H9 (cell line): ENCODE data around the gene MAMDC4. TPM values are rescaled to one million over a fixed set of nuclear protein-coding genes. Genes with fewer than 3 reads are reported as not detected.

ENCODE experiments used
- DNase-seq: peaks from one replicate; pipeline ENCODE4 v3.0.0-alpha.2; 2017
- H2AFZ ChIP-seq: one replicate; pipeline ENCODE4 v1.6.1; 2013; ENCODE audit warnings: mild to moderate bottlenecking, low read length, control low read depth, moderate library complexity
- H2AK5ac ChIP-seq: 2 replicates; pipeline ENCODE4 v1.6.1; 2013; ENCODE audit warnings: low read length, control low read depth, mixed read lengths; ENCODE audit not compliant: insufficient read length
- H2BK120ac ChIP-seq: one replicate; pipeline ENCODE4 v1.6.1; 2013; ENCODE audit warnings: low read depth, mild to moderate bottlenecking, low read length, control low read depth, inconsistent platforms; ENCODE audit not compliant: poor library complexity, severe bottlenecking
- H2BK12ac ChIP-seq: 2 replicates; pipeline ENCODE4 v1.6.1; 2013; ENCODE audit warnings: low read length, control low read depth, mixed read lengths, low read depth; ENCODE audit not compliant: insufficient read length
- H2BK15ac ChIP-seq: 2 replicates; pipeline ENCODE4 v1.6.1; 2013; ENCODE audit warnings: low read depth, low read length, control low read depth
- H2BK20ac ChIP-seq: one replicate; pipeline ENCODE4 v1.6.1; 2013; ENCODE audit warnings: low read depth, mild to moderate bottlenecking, low read length, control low read depth, inconsistent platforms; ENCODE audit not compliant: poor library complexity, severe bottlenecking
- H2BK5ac ChIP-seq: 2 replicates; pipeline ENCODE4 v1.6.1; 2013; ENCODE audit warnings: low read length, control low read depth, mixed read lengths; ENCODE audit not compliant: insufficient read length
- H3K14ac ChIP-seq: 2 replicates; pipeline ENCODE4 v1.6.1; 2013; ENCODE audit warnings: low read length, control low read depth; ENCODE audit not compliant: insufficient read depth
- H3K18ac ChIP-seq: 2 replicates; pipeline ENCODE4 v1.6.1; 2013; ENCODE audit warnings: low read depth, mild to moderate bottlenecking, mixed read lengths, low read length, control low read depth; ENCODE audit not compliant: insufficient read length
- H3K23ac ChIP-seq: 2 replicates; pipeline ENCODE4 v1.6.1; 2013; ENCODE audit warnings: low read length, control low read depth, mixed read lengths, low read depth; ENCODE audit not compliant: insufficient read length
- H3K23me2 ChIP-seq: 2 replicates; pipeline ENCODE4 v1.6.1; 2013; ENCODE audit warnings: low read depth, mild to moderate bottlenecking, mixed read lengths, low read length, control low read depth; ENCODE audit not compliant: insufficient read length, poor library complexity, severe bottlenecking
- H3K27ac ChIP-seq: 2 replicates; pipeline ENCODE4 v1.5.1; 2013; ENCODE audit warnings: low read length, control low read depth, mixed read lengths, low read depth; ENCODE audit not compliant: insufficient read length
- H3K27me3 ChIP-seq: 2 replicates; pipeline ENCODE4 v1.6.1; 2013; ENCODE audit warnings: low read length, control low read depth, inconsistent platforms; ENCODE audit not compliant: insufficient read depth
- H3K4ac ChIP-seq: 2 replicates; pipeline ENCODE4 v1.6.1; 2013; ENCODE audit warnings: low read depth, mild to moderate bottlenecking, control low read depth, inconsistent platforms, low read length, moderate library complexity
- H3K4me1 ChIP-seq: 2 replicates; pipeline ENCODE4 v1.6.1; 2013; ENCODE audit warnings: low read length, control low read depth, inconsistent platforms; ENCODE audit not compliant: insufficient read depth
- H3K4me2 ChIP-seq: 2 replicates; pipeline ENCODE4 v1.6.1; 2013; ENCODE audit warnings: low read length, control low read depth, mixed read lengths; ENCODE audit not compliant: insufficient read length, insufficient read depth
- H3K56ac ChIP-seq: 2 replicates; pipeline ENCODE4 v1.6.1; 2013; ENCODE audit warnings: low read depth, mild to moderate bottlenecking, mixed read lengths, low read length, control low read depth; ENCODE audit not compliant: insufficient read length
- H3K79me1 ChIP-seq: 2 replicates; pipeline ENCODE4 v1.6.1; 2013; ENCODE audit warnings: low read depth, mild to moderate bottlenecking, moderate library complexity, low read length, control low read depth, inconsistent platforms; ENCODE audit not compliant: insufficient read depth, poor library complexity, severe bottlenecking
- H3K79me2 ChIP-seq: 2 replicates; pipeline ENCODE4 v1.6.1; 2013; ENCODE audit warnings: low read length, control low read depth, inconsistent platforms; ENCODE audit not compliant: insufficient read depth
- H3K9ac ChIP-seq: 2 replicates; pipeline ENCODE4 v1.6.1; 2013; ENCODE audit warnings: low read length, control low read depth, mixed read lengths; ENCODE audit not compliant: insufficient read length; ENCODE audit errors: extremely low read depth
- H3K9me3 ChIP-seq: one replicate; pipeline ENCODE4 v1.6.1; 2013; ENCODE audit warnings: low read depth, low read length, inconsistent platforms; ENCODE audit not compliant: control insufficient read depth
- H3T11ph ChIP-seq: one replicate; pipeline ENCODE4 v1.6.1; 2013; ENCODE audit warnings: mild to moderate bottlenecking, low read length, control low read depth, inconsistent platforms
- H4K20me1 ChIP-seq: one replicate; pipeline ENCODE4 v1.6.1; 2013; ENCODE audit not compliant: control insufficient read depth, insufficient read length, insufficient read depth
- H4K5ac ChIP-seq: 2 replicates; pipeline ENCODE4 v1.6.1; 2013; ENCODE audit warnings: low read depth, mild to moderate bottlenecking, mixed read lengths, low read length, control low read depth; ENCODE audit not compliant: insufficient read length
- H4K8ac ChIP-seq: replicated peaks from 2 replicates; pipeline ENCODE4 v1.6.1; 2013; ENCODE audit warnings: low read length, control low read depth, mixed read lengths, low read depth; ENCODE audit not compliant: insufficient read length
- H4K91ac ChIP-seq: 2 replicates; pipeline ENCODE4 v1.6.1; 2013; ENCODE audit warnings: low read depth, mild to moderate bottlenecking, moderate library complexity, mixed read lengths, low read length, control low read depth; ENCODE audit not compliant: insufficient read length
- H3K27ac Mint-ChIP-seq, 3 experiments: 2 replicates in 2 of 3; 3 replicates in 1 of 3; pipeline ENCODE4 v1.8.0; 2020 to 2021; ENCODE audit warnings: mixed read lengths in 3 of 3, mild to moderate bottlenecking in 1 of 3, moderate library complexity in 1 of 3
- H3K27me3 Mint-ChIP-seq: 2 replicates; pipeline ENCODE4 v1.8.0; 2021; ENCODE audit warnings: low read depth, mild to moderate bottlenecking, moderate library complexity, mixed read lengths
- H3K36me3 Mint-ChIP-seq, 3 experiments: 2 replicates in 2 of 3; 3 replicates in 1 of 3; pipeline ENCODE4 v1.8.0; 2020 to 2021; ENCODE audit warnings: low read depth in 3 of 3, mixed read lengths in 3 of 3; ENCODE audit not compliant: insufficient read depth in 1 of 3
- H3K4me1 Mint-ChIP-seq, 2 experiments: 2 replicates each; pipeline ENCODE4 v1.8.0; 2020; ENCODE audit warnings: mixed read lengths in 2 of 2
- H3K4me3 Mint-ChIP-seq, 2 experiments: 2 replicates in 1 of 2; 3 replicates in 1 of 2; pipeline ENCODE4 v1.8.0; 2020 to 2021; ENCODE audit warnings: mild to moderate bottlenecking in 2 of 2, mixed read lengths in 2 of 2, moderate library complexity in 1 of 2
- H3K9me3 Mint-ChIP-seq, 2 experiments: 2 replicates in 1 of 2; 3 replicates in 1 of 2; pipeline ENCODE4 v1.8.0; 2020; ENCODE audit warnings: mild to moderate bottlenecking in 2 of 2, mixed read lengths in 2 of 2, moderate library complexity in 1 of 2
- CTCF ChIP-seq: fragments of 200-600 bp; sonication (generic); conservative IDR thresholded peaks from 3 replicates; pipeline ENCODE4 v1.8.0; 2021; ENCODE audit warnings: antibody characterized with exemption, mild to moderate bottlenecking
- WGBS: extraction: QIAGEN DNeasy Blood & Tissue Kit; methylation state at CpG from one replicate; pipeline ENCODE4 v1.1.7; 2013; ENCODE audit warnings: missing lambda C conversion rate, low lambda C conversion rate, mixed read lengths; ENCODE audit not compliant: insufficient read length; ENCODE audit errors: extremely low coverage; 5-methylcytosine and 5-hydroxymethylcytosine counted together
- total RNA-seq: library from RNA; stranded (reverse); gene quantifications from 2 replicates; pipeline ENCODE4 v1.2.1, GENCODE V29; 2021

The MAMDC4 gene
- total RNA-seq, 1 experiment from 2014 or later, result 9.2 TPM

- peak overlapping the region; percentile 87; the same call in 1 of the 2 replicates for H3K14ac ChIP-seq
- peaks cover 2 to 6% of the 10 kb centered on the region in 2 experiments; a peak in 3 of 4 replicates for H3K4me1 Mint-ChIP-seq
- H3K9me3 Mint-ChIP-seq, result no peaks in the 10 kb centered on the region
- no peak for TF ChIP-seq CTCF
- no peak overlapping the region for H2AK5ac ChIP-seq
- no peak overlapping the region for H4K5ac ChIP-seq
- H3K27me3 Mint-ChIP-seq, result peaks cover 2% of the 10 kb centered on the region
- H2AFZ ChIP-seq, result no peak overlapping the region
- H3K9me3 ChIP-seq, result no peaks in the 10 kb centered on the region
- peak overlapping the region; percentile 78 for H3K4me2 ChIP-seq
- no peak overlapping the region for H3T11ph ChIP-seq
- H2BK120ac ChIP-seq, result no peak overlapping the region
- no CpG with 5 or more reads among the region's 53 CpGs for WGBS
- peaks cover 0 to 12% (median 10%) of the 10 kb centered on the region in 3 experiments; a peak in 4 of 7 replicates for H3K36me3 Mint-ChIP-seq
- no peak overlapping the region for H3K4ac ChIP-seq
- H3K4me3 Mint-ChIP-seq, result peak overlapping the region; percentile 91 to 93
- no peak overlapping the region for H2BK20ac ChIP-seq
- no peak overlapping the region for H3K23ac ChIP-seq
- H2BK12ac ChIP-seq, result no peak overlapping the region
- H3K79me1 ChIP-seq, result no peaks in the 10 kb centered on the region
- peaks cover 8% of the 10 kb centered on the region for H3K23me2 ChIP-seq
- no peaks in the 10 kb centered on the region for H3K79me2 ChIP-seq
- no peaks in the 10 kb centered on the region for H4K20me1 ChIP-seq
- no peaks in the 10 kb centered on the region for H3K4me1 ChIP-seq
- H3K27ac ChIP-seq, result no peak overlapping the region
- no peaks in the 10 kb centered on the region for H3K27me3 ChIP-seq
- peak overlapping the region; percentile 49 for H3K18ac ChIP-seq
- H2BK5ac ChIP-seq, result no peak overlapping the region
- no peak overlapping the region for H4K8ac ChIP-seq
- no peak for DNase-seq
- H4K91ac ChIP-seq, result no peak overlapping the region
- H3K27ac Mint-ChIP-seq, result peak overlapping the region; percentile 94 to 98 (median 95); a peak in 6 of 7 replicates
- H3K9ac ChIP-seq, result no peak overlapping the region
- no peak overlapping the region for H2BK15ac ChIP-seq
- H3K56ac ChIP-seq, result no peak overlapping the region
These were observed 3.6 kb upstream of the MAMDC4 start for GRCh38 chr9:136848393-136849037.
